Effector CD4-positive, alpha-beta T cell (primary cell): ENCODE measurements around the gene SP5.
"Not testable (repeated sequence)": the region's sequence is repeated elsewhere in the genome, so short reads cannot be mapped to it uniquely, and the experiment has no call there.

Experiments used
- DNase-seq: peaks from one replicate; pipeline ENCODE4 v3.0.0-alpha.2; 2020

SP5 gene

GRCh38 chr2:170711196-170711773, 3.9 kb upstream of the SP5 start:
- DNase-seq: no peak

- DNase-seq: no peak
Measured at GRCh38 chr2:170711774-170712652, 3.1 kb upstream of the SP5 start.

DNA sequence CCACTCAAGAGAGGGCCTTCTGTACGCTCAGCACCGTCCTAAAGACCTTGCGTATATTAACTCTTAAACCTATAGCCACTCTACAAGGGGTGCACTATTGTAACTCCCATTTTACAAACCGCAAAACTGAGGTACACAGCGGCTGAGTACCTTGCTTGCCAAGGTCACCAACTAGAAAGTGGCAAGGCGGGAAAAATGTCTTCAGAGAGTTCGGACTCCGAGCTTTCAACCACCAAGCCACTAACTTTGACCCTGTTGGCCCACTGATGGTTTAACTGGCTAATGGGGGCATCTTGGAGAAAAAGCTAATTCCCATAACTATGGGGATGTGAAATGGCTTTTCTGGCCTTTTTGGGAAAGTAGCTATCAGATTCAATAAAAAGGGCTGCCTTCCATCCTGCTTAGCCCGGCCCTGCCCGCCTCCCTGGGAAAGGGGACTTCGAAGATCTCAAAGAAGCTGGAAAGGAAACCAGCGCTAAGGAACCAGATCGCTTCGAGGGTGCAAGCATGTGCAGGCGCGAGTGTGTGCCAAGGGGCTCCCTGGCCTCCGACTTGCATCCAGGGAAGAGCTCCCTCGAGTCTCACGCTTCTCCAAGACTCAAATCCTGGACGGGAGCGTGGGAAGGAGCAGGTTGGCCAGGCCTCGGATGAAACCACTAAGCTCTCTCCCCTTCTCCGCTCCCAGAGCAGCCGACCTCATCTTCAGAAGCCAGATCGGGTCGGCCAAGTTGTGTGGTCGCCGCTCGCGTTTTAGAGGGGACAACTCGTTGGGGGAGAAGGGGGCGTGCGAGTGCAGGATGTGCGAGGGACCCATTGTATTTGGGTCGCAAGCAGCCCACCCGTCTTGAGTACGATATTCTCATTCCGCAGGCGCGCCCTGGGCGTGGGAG, 2.2 kb upstream of the SP5 start:
- DNase-seq: no peak

GRCh38 chr2:170713543-170714380, 1.4 kb upstream of the SP5 start:
- DNase-seq: no peak

DNA sequence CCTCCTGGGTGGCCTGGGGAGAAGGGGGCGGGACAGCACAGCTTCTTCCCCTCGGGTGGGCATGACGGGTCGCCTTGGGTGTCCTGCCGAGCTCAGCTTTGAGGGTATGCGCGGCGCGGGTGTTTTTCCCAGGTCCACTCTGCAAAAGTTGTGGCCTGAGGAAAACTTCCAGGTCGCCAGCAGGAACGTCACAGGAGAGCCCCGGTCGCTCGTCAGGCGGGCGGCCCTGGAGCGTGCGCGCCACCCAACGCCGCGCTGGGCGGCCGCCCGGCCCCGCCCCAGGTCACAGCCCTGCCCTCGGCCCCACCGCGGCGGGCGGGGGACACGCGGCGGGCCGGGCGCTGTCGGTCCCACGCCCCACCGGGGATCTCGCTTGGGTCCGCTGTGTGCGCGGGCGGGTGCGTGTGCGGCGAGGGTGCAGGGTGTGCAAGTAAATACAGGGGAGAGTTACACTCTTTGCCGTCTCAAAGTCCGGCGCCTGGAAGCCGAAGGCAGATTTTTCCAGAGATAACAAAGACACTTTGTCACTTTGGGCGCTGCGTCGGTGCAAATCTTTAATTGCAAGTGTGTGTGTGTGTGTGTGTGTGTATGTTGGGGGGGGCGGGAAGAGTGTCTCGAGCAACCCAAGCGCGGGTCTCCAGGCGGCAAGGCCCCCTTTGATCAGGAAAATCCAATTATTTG, 616 bp upstream of the SP5 start:
- DNase-seq: no peak

- DNase-seq: no peak
Measured at GRCh38 chr2:170715932-170716777, 1.0 kb downstream of the SP5 start.

DNA sequence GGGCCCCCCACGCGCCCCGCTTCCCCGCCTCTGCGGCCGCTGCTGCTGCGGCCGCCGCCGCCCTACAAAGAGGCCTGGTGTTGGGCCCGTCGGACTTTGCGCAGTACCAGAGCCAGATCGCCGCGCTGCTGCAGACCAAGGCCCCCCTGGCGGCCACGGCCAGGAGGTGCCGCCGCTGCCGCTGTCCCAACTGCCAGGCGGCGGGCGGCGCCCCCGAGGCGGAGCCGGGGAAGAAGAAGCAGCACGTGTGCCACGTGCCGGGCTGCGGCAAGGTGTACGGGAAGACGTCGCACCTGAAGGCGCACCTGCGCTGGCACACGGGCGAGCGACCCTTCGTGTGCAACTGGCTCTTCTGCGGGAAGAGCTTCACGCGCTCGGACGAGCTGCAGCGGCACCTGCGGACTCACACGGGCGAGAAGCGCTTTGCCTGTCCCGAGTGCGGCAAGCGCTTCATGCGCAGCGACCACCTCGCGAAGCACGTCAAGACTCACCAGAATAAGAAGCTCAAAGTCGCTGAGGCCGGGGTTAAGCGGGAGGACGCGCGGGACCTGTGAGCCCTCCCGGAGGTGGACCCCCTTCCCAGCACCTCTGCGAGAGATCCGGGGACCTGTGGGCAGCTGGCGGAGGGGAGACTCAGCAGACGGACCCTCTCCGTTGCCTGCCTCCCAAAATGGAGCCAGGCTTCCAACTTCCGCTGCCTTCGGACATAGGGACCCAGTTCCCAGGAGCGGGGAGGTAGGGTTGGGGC, 1.9 kb downstream of the SP5 start:
- no peak for DNase-seq

- no peak for DNase-seq
Measured at GRCh38 chr2:170717599-170717963, 2.4 kb downstream of the SP5 start.

- no peak for DNase-seq
Measured at GRCh38 chr2:170717991-170718589, 3.0 kb downstream of the SP5 start.

- DNase-seq: no peak
Measured at GRCh38 chr2:170719810-170720209, 4.7 kb downstream of the SP5 start.

DNA sequence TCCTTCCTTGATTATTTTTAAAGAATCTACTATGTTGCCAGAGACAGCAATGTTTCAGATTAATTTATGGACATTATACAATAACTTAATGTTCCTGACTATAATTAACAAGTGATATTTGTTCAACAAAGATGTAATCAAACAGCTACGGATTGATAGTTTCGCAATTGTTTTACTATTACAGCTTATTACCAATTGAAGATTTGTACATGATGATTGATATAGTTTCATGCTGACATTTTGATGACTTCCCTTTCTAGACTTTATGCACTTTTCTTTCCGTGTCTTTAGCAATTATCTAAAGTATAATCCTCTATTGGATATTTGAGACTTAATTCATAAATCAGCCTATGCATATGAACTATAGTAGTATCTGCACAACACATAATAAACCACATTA, 6.5 kb downstream of the SP5 start:
- DNase-seq: no peak

DNA sequence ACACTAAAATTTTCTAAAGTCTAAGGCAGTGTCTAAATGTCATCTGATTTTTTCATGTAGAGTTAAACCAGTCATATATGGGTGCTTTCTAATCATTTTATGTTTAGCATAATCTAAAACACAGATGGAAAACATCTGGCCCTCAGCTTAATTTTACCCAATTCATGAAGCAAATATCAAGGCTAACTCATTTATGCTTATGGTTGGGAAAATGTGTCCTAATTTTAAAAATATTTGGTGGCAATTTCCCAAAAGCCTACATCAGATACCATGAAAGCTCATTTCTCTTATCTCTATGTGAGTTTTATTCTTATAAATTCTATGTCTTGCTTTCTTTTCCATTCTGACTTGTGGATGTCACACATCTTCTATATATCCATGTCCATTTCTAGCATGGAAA, 7.2 kb downstream of the SP5 start:
- no peak for DNase-seq

DNA sequence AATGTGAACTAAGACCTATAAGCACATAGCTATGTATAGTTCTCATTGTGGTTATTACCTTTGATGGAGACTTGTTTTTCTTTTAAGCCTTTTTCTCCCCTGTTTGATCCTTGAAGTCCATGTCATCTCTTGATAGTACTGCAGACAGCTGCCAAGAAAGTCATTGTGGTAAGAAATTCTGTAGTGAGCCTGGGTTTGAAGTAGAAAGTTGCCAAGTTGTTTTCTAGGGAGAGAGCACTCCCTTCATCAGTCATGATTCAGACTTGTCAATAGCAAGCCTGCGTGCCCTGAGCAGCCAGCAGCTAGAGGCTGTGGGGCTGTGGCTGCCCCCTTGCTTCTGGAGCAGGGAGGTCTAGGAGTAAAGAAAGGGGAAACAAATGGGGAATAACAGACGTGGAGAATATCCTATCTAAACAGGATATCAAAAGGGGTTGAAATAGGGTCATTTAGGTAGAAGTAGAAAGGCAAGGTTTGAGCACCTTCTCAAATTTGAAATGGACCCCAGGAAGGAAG, 8.4 kb downstream of the SP5 start:
- no peak for DNase-seq

DNA sequence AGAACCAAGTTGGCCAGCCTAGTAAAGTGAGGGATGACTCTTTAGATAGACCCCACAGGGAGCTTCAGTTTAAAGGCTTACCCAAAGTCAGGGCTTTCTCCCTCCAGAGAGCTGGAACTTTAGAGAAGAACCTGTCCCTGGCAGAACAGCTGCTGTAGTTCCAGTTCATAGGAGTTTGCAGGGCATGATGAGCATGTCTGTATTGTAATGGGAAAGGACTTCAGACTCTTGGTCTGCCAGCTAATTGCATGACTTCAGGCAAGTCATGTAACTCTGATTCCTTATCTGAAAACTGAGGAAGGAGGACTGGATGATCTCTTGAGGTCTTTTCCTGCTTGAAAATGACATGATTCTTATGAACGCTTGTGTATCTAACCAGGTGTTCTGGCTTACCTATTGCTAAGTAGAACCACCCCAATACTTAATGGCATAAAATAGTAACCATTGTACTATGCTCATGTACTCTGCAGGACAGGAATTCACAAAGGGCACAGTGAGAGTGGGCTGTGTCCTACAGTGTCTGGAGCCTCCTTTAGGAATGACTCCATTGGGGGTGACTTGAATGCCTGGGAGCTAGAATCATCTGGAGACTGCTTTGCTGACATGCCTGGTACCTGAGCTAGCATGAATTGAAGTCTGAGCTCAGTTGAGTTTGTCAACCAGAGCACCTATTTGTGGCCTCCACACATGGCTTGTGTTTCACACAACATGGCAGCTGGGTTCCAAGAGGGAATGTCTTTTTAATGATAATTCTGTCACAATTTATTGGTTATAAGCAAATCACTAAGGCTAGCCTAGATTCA, 18.9 kb downstream of the SP5 start:
- DNase-seq: no peak

GRCh38 chr2:170734601-170735000, 19.5 kb downstream of the SP5 start:
- not testable (repeated sequence) for DNase-seq

DNA sequence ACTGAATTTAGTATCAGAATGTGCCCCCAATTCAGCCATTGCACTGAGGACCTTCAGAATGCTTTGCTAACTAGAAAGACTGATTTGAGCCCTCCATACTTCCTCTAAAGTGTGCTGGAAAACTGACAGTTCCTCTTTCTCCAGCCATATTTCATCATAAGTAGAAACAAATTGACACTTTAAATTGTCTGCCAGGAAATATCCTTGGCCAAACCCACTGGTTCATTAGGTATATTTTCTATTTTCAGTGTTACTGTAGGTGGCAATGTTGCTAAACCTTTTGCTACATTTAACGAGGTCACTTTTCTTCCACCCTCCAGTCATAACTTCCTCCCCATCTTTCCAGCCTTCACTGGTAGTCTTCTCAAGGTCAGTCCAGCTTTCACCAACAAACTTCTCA, 21.5 kb downstream of the SP5 start:
- DNase-seq: no peak

DNA sequence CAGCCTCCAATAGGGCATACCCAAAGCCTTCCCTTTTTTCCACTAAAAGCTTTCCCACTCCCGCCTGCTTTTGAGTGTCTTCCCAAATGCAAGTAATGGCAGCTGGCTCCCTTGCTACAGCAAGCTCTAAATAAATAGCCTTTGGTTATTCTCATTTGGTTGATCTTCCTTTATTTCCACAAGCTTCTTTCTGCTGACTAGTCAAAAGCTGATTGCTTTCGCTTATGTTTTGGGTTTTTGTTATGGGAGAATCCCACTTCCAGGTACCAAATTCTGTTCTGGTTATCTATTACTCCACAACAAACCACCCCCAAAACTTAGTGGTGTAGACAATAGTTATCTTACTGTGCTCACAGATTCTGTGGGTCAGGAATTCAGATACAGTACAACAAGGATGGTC, 22.3 kb downstream of the SP5 start:
- DNase-seq: no peak

- DNase-seq: no peak
Measured at GRCh38 chr2:170737821-170738220, 22.7 kb downstream of the SP5 start.

- DNase-seq: no peak
Measured at GRCh38 chr2:170739048-170739447, 23.9 kb downstream of the SP5 start.
